HG03280 (cell line): Measurements from ENCODE around the gene GOLGB1.
"Not testable (repeated sequence)": the region's sequence is repeated elsewhere in the genome, so short reads cannot be mapped to it uniquely, and the experiment has no call there.

ENCODE experiments used
- ATAC-seq: cut with Tn5 transposase; IDR thresholded peaks from one replicate; pipeline ENCODE4 v1.9.1; 2021; ENCODE audit warnings: mild to moderate bottlenecking, moderate library complexity; ENCODE audit not compliant: unreplicated experiment

The GOLGB1 gene

DNA sequence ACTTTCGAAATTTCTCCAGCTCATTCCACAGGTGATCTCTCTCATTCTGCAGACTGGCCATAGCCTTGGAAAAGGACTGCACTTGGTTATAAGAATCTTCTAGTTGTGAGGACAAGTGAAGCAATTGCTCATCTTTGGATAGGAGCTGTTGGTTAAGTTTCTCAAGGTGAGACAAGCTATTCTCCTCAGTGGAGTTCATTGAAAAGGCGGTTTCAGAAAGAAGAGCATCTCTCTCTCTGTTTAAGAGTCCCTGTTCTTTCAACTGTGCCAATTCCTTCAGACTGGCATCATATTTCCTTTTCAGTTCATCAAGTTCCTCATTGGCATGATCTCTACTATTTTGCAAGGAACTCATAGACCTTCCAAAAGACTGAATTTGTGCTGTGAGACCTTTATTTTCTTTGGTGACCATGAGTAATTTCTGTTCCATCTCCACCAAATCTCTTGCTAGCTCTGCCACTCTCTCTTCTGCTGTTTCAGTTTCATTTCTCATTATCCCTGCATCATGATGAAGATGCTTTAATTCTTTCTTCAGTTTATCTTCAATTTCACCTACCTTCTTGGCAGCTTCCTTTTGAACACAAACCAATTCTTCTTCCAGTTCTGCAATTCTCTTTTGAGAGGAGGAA, 58.6 kb downstream of the GOLGB1 start:
- ATAC-seq, result peak; percentile 70

DNA sequence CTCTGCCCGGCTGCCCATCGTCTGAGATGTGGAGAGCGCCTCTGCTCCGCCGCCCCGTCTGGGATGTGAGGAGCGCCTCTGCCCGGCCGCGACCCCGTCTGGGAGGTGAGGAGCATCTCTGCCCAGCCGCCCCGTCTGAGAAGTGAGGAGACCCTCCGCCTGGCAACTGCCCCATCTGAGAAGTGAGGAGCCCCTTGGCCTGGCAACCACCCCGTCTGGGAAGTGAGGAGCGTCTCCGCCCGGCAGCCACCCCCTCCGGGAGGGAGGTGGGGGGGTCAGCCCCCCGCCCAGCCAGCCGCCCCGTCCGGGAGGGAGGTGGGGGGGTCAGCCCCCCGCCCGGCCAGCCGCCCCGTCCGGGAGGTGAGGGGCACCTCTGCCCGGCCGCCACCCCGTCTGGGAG, 60.8 kb downstream of the GOLGB1 start:
- ATAC-seq, result not testable (repeated sequence)

DNA sequence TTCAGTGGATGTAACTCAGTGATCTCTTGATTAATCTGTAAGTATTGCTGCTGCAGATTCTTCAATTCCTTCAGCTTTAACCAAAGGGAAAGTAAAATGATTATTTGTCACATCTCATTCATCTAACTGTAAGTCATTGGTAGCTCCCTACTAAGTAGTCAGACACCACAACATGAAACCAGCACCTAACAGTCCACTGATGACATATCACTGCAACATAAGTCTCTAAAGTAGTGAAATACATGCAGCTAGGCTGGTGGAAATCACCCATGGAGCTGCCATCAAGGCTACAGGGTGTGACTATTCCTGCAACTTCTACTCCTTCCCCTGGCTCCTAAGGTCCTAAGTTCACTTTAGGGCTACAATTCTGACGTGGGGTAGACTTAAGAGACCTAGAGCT, 67.7 kb downstream of the GOLGB1 start:
- no peak for ATAC-seq

DNA sequence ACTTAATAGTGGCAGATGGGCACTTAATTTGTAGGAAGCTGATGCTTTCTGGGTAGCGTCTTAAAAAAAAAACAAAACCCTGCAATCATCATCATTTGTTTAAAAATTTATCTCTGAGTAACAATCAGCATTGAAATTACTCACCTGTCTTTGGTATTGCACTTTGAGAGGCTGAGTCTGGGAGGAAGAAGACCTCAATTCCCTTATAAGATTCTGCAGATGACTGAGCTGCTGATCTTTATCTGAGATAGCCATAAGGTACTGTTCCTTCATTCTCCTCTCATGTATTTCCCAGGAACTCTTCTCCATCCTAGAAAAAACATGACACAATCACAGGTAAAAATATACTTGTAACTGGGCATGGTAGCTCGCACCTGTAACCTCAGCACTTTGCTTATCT, 72.4 kb downstream of the GOLGB1 start:
- no peak for ATAC-seq

DNA sequence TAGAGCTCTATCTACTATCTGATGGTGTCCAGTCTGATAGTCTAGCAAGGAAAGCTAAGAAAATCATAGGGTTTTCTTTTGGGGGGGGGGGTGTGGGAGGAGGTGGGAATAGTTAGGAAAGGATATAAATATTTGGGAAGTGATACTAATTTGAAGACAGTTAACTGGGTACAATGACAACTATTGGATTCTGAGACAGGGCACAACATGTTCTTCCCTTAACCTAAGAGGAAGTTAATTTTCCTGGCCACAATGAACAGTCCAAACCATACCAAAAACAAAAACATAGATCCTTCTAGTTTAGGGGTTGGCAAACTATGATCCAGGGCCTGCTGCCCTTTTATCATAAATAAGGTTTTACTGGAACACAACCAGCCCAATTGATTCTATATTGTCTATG, 78.9 kb downstream of the GOLGB1 start:
- no peak for ATAC-seq

DNA sequence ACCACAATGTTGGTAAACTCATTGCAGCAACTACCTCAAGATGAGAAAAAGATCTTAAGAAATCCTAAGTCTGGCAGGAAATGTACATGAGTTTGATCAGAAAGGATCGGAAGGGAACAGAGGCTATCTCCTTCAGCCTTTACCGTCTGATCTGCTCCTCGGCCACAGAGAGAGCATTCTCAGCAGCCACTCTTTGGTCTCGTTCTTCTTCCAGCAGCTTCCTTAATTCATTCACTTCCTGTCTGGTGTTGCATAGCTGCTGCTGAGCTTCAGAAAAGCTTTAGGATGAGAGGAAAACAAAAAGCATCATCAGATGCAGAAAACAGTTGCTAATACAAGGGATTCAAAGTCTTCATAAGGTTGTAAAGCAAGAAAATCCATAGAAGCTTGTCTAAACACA, 82.2 kb downstream of the GOLGB1 start:
- no peak for ATAC-seq

DNA sequence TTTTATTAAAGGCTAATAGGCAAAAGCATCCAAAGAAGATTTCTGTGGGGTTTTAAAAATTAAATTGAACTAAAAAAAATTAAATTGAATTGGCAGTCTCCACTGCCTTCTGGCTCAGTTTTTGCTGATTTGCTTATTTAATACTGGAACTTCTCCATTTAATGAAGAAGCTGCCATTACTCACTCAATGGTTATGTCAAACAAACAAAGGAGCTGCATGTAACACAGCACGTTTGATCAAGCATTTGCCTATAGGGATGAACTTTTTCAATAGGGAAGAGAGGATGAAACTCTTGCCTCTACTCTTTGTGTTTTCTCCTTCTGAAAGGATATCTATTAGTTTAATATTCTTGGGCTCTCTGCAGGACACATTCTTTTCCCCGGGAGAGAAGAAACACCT, 84.1 kb downstream of the GOLGB1 start:
- no peak for ATAC-seq

DNA sequence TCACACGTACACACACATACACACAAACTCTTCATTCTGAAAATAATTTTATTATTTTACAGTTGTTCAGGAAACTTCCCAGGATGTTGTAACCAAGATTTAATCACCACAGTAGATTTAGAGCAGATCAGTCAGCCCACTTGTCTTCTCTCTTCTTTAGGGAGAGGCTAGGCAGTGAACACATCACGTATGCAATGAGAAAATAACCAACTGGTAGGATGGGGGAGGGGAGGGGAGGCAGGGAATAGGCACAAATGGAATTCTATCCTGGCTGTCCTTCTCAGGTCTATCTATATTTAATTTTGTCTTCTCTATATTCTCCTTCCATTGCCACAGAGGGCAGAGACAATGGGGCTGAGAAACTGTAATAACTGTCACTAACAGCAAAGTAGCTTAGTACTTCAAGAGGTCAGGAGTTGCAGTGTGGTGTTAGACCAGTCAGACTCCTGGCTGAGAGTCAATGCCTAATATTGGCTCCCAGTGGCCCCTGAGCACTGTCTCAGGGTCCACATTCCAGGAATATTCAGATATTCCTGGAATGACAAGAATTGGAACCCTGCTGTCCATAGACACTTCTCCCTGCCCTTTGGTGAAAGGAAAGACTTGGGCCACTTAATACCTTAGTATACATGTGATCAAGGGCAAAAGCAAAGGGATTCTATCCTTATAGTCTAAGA, 86.2 kb downstream of the GOLGB1 start:
- no peak for ATAC-seq

DNA sequence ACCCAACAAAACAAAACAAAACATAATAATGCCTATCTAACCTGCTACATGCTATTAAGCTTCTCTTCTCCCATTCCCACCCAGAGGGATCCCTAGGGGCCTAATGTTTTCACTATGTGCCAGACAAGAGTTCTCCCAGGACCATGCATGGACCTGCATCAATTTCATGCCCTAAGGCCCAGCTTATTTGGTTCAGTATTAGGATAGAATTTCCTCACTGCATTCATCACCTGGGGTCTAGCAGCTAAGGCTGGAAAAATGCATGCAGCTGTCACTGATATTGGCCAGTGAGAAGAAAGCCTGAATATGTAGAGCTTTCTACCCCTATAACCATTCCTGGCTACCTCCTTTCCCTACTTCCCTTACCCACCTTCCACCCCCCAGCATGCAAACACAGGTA, 86.8 kb downstream of the GOLGB1 start:
- no peak for ATAC-seq

DNA sequence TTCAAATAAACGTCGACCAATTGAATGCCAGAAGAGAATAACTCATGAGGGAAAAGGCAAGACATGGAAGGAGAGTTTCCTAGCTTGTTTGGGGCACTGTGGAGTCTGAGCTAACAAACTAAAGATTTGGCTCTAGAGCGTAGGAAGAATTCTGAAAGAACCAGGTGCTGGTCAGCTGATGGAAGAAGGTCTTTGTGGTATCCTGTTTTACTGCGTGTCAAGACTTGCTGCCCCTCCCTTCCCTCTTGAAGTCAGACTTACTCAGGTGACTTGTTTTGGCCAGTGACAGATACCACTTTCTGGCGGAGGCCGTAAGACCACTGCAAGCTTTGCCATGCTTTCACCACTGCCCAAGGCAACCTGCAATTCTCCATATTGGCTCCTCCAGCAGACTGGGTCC, 88.2 kb downstream of the GOLGB1 start:
- ATAC-seq, result peak; percentile 25

DNA sequence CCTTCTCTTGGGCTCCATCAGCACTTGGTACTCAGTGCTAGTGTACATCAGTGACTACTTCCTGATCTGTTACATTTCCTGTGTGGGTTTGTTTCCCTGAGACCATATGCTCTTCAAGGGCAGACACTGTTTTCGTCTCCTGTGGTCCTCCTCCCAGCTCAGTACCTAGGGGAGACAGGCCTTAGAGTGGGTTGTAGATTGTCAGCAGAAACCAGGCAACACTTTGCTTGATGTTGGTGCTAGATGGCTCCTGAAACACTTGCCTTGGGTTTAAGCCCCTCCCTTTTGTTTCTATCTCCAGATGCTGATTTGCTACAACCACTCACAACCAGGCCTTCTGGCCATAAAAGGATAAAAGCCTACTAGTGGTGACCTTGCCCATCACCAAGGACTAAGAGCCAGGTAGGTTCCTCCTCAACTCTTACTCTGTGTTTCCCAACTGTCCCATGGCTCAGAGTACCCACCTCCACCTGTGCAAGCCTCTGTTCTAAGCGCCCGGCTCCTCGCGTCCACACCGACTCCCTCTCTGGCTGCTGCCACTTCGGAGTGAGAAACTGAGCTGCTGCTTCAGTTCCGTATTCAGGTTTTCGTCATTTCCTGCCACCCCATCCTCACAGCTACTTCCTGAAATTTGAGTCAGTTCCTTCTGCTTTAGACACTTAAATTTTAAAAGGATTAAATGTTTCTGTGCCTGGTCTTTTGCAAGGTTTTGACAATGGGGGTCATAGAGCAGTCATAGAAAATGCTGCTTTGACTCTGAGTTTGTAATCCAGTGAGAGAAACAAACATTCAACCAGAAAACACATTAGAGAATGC, 89.0 kb downstream of the GOLGB1 start, which contains the start of gene HCLS1:
Gene HCLS1, minus strand, starts transcription at position 548 of the 816 bp plus-strand sequence. CDS start 2,556 bp downstream, outside the sequence.
- ATAC-seq, result peak; percentile 82

DNA sequence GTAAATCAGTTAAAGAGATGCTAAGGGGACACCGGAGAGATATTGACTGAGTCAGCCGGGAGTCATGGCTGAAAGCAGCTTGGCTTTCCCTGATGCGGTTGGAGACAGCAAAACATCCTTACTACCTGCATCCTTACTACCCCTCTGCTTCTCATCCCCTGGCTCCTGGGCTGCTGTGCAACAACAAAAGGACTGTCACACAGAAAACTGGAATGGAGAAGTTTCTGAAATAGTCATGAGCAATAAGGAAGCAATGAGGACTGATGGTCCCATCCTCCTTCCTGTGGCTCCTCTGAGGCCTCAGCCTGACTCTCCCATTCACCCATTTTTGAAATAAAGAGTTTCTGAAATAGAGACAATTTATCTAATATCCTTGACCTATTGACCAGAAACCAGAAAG, 90.0 kb downstream of the GOLGB1 start:
- ATAC-seq, result no peak

DNA sequence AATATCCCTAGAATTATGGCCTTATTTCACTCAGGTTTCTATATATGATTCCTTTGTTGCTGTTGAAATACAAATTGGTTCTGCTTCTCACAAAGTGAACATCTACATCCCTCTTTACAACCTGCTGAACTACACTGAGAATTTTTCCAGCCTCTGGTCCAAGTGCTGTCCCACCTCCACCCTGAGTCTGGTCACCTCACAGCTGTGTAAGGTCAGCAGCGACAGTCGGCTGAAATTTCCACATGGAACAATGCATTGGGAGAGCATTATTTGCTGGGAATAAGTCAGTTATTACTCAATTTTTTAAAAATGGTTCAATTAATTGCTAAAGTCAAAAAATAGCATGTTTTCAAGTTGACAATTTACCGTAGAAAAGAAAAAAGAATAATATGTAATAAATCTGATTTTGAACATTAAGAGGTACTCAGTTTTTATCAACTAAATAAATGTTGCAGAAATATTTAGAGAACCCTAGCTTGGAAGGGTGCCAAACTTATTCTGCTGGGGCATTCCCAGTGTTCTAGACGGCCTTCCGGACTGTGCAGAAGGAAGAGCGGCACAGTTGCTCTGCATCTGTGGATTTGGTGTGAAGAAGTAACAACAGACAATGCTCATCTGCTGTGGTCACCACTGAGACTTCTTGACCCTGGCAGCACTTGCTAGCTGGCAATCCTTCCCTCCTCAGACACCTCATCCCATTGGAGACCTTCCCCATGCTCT, 90.7 kb downstream of the GOLGB1 start:
- no peak for ATAC-seq

DNA sequence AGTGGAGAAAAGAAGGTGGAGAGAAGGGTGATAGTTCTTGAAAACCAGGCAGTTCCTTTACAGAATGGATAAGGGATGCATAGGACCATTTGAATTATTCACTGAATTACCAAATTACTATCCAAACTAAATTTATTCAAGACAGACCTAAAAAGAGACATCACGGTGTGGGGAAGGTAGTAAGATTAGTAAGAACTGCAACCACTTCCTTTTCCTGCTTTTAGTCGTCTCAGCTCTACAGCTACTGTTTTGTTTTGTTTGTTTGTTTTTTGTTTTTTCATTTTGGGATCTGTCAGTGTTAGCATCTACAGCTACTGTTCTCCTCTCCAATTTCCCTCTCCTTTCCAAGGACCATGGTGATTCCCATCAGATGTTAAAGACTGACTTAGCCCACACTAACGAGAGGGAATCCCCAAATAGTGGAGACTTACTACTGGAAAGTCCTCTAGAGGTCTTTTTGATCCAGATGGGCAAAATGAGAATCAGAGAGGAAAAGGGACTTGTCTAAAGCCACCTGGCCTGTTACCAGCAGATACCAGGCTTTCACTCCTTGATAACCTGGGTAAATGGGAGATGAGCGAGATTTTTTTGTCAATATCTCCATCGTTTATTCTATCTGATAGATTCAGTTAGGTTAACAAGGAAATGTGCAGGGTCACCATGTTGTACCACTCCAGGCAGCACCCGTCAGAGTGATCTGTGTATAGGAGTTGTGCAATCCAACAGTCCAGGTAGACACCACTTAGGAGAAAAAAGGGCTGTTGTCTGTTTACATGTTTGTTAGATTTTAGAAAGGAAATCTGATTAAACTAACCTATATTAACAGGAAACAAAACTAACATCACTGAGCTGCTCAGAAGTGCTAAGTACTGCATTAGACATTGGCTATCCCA, 94.8 kb downstream of the GOLGB1 start:
- no peak for ATAC-seq

DNA sequence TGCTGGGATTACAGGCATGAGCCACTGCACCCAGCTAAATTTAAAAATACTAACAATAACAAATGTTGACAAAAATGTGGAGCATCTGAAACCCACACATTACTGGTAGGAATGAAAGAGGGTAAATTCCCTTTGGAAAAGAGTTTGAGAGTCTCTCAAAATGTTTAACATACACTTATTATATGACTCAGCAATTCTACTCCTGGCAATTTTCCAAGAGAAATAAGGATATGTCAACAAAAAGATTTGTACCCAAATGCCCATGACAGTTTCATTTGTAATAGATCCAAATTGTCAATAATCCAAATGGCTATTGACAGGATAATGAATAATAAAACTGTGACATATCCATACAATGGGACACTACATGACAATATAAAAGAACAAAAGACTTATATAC, 97.9 kb downstream of the GOLGB1 start:
- no peak for ATAC-seq

DNA sequence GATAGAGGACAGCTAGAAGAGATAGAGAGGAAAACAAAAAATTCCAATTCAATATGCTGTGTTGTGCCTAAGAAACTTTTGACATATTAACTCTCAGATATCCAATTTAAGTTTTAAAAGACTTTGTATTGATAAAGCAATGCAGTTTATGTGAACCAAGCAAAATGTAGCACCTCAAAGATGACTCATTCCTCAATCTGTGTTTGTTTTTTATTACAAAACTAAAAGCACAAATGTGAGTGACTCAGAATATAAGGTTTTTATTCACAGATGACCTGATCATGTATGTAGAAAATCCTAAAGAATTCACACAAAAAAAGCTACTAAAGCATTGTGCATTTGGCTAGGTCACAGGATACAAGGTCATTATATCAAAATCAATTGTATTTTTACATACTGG, 99.9 kb downstream of the GOLGB1 start:
- ATAC-seq, result no peak

DNA sequence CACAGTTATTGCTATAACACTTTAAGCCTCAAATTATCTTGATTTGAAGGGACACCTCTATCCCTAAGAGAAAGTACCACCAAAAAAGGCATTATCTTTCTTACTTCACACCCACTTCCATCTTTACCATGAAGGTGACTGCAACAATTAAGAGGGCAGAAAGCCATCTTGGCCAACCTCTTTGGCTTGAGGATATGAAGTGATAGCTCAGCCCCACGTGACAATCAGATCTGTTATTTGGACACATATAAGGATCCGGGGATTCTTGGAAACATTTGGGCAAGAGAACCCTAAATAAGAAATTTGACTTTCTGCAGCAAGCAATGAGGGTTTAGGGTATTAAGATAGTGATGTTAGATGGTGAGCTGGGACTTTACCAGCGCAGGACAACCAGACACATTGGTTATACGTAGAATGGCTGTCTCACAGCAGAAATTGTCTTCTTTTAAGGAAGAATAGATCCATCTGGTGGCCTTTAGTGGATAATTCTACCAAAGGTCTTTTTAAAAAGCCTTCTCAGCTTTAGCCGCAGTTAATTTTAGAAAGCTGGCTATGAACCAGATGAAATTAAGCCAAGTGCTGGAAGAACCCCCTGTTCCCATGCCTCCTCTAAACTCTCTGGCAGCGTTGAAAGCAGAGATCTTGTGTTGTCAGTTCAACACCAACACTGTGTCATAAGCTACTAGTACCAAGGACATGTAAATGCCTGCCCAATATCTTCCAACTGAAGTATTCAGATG, 101.2 kb downstream of the GOLGB1 start:
- ATAC-seq, result no peak

DNA sequence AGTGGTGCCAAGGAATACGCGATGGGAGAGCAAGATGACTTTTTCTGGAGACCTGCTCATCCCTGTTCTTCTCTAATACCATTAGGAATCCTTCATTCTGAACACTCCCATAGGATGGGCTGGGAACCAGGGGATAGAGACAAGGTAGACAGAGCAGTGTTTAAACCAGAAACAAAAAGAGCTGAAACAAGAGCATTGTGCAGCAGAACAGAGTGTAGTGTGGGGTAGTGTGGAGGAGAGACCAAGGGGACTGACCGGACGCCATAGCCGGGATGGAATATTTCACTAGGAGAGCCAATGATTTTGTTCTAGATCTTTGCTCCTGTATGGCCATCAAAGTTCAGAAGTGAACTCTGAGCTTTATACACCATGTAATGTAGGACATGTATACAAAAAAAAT, 104.5 kb downstream of the GOLGB1 start:
- no peak for ATAC-seq

DNA sequence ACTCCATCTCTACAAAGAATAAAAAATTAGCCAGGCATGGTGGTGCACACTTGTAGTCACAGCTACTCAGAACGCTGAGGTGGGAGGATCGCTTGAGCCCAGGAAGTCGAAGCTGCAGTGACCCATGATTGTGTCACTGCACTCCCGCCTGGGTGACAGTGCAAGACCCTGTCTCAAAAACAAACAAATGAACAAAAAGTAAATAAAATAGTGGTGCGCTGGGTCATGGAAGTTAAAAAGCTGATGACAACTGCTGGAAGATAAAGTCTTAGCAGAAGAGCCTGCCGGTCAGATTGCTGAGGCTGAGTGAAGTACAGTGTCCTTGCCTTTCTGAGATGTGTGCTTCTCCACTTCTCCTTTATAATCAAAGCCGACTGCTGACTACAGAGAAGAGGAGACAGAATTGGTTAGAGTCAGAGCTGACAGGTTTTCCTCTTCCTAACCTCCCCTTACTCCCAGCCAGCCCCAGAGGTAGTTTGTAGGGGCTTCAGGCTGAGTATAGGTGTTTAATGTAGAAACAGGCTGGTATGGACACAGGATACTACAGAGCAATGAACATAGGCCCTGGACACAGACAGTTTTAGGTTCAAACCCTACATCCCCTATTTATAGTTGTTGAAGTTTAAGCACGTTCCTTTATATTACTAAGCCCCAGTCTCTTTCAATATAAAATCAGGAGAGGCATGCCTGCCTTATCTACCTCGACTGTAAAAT, 106.8 kb downstream of the GOLGB1 start:
- ATAC-seq, result no peak
